HG02981 (cell line): ENCODE data around the gene MMP28.

Source experiments
- ATAC-seq: cut with Tn5 transposase; IDR thresholded peaks from one replicate; pipeline ENCODE4 v1.9.1; 2021; ENCODE audit warnings: mild to moderate bottlenecking, moderate library complexity; ENCODE audit not compliant: unreplicated experiment

The MMP28 gene

GRCh38 chr17:35745246-35745645 lies 50.2 kb downstream of the MMP28 start:
- ATAC-seq, result no peak

- ATAC-seq, result no peak
Observed at GRCh38 chr17:35744830-35745229, 50.6 kb downstream of the MMP28 start.

- ATAC-seq, result no peak
Observed at GRCh38 chr17:35743626-35744328, 51.7 kb downstream of the MMP28 start.

- ATAC-seq, result no peak
Observed at GRCh38 chr17:35742896-35743477, 52.5 kb downstream of the MMP28 start.

- ATAC-seq, result no peak
Observed at GRCh38 chr17:35742496-35742895, 52.9 kb downstream of the MMP28 start.

- ATAC-seq, result no peak
Observed at GRCh38 chr17:35740997-35741931, 54.2 kb downstream of the MMP28 start.

- no peak for ATAC-seq
Observed at GRCh38 chr17:35740216-35740615, 55.2 kb downstream of the MMP28 start.

- no peak for ATAC-seq
Observed at GRCh38 chr17:35738519-35739133, 56.8 kb downstream of the MMP28 start.

- ATAC-seq, result no peak
Observed at GRCh38 chr17:35736236-35736635, 59.2 kb downstream of the MMP28 start.

- ATAC-seq, result no peak
Observed at GRCh38 chr17:35735036-35735805, 60.2 kb downstream of the MMP28 start.

GRCh38 chr17:35734396-35734795 lies 61.0 kb downstream of the MMP28 start:
- no peak for ATAC-seq

- no peak for ATAC-seq
Observed at GRCh38 chr17:35733366-35733765, 62.1 kb downstream of the MMP28 start.

- ATAC-seq, result no peak
Observed at GRCh38 chr17:35732806-35733136, 62.7 kb downstream of the MMP28 start.

GRCh38 chr17:35731917-35732805 lies 63.3 kb downstream of the MMP28 start:
- ATAC-seq, result no peak

GRCh38 chr17:35731239-35731916 lies 64.1 kb downstream of the MMP28 start, which contains the start of gene RASL10B:
Gene RASL10B (plus strand): TSS chr17:35731639. CDS start chr17:35735185, 3,546 bp downstream.
- ATAC-seq, result no peak

GRCh38 chr17:35730400-35731005 lies 64.9 kb downstream of the MMP28 start:
- ATAC-seq, result no peak

- no peak for ATAC-seq
Observed at GRCh38 chr17:35729405-35729833, 66.0 kb downstream of the MMP28 start.

- ATAC-seq, result no peak
Observed at GRCh38 chr17:35728551-35728950, 66.9 kb downstream of the MMP28 start.
